Neutrophil (primary cell): ENCODE measurements around the gene CABYR.

Experiments
- H3K27ac ChIP-seq: fragments of 200-600 bp; sonication (generic); 2 replicates; pipeline ENCODE4 v1.5.1; 2016; ENCODE audit warnings: mild to moderate bottlenecking, moderate library complexity
- H3K27me3 ChIP-seq: fragments of 200-600 bp; sonication (generic); 2 replicates; pipeline ENCODE4 v1.6.0; 2016; ENCODE audit warnings: mild to moderate bottlenecking
- H3K36me3 ChIP-seq: fragments of 200-600 bp; sonication (generic); 2 replicates; pipeline ENCODE4 v1.5.1; 2017
- H3K4me1 ChIP-seq, 2 experiments: fragments of 200-600 bp in 1 of 2; sonication (generic) in 1 of 2; 1 replicate in 1 of 2; 2 replicates in 1 of 2; pipeline versions ENCODE4 v1.5.1 to v1.6.1; 2013 to 2016; ENCODE audit warnings: low read depth in 1 of 2, low read length in 1 of 2, mild to moderate bottlenecking in 1 of 2, moderate library complexity in 1 of 2; ENCODE audit not compliant: control insufficient read depth in 1 of 2, insufficient read depth in 1 of 2
- H3K4me3 ChIP-seq, 2 experiments: fragments of 200-600 bp in 1 of 2; sonication (generic) in 1 of 2; 1 replicate in 1 of 2; 2 replicates in 1 of 2; pipeline ENCODE4 v1.5.1; 2013 to 2016; ENCODE audit warnings: low read depth in 1 of 2, low read length in 1 of 2, mild to moderate bottlenecking in 1 of 2, moderate library complexity in 1 of 2
- H3K9me3 ChIP-seq: fragments of 200-600 bp; sonication (generic); 2 replicates; pipeline ENCODE4 v1.5.1; 2016
- TF ChIP-seq, protein P1 (sequence below): fragments of 200-600 bp; sonication (generic); IDR thresholded peaks from 2 replicates; pipeline ENCODE4 v1.5.1; 2016; ENCODE audit warnings: antibody characterized with exemption

CABYR gene

DNA sequence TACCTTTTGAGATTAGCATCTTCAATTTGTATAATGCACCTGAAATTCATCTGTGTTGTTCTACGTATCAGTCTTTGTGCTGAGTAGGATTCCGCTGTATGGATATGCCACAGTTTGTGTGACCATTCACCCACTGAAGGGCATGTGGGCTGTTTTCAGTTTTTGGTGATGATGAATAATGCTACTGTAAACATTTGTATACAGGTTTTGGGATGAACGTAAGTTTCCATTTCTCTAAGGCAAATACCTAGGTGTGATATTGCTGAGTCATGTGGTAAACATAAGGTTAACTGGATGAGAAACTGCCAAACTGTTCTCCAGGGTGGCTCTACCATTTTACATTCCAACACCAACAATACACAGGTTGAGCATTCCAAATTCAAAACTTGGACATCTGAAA, 35.1 kb downstream of the CABYR start:
- TF ChIP-seq, protein P1, sequence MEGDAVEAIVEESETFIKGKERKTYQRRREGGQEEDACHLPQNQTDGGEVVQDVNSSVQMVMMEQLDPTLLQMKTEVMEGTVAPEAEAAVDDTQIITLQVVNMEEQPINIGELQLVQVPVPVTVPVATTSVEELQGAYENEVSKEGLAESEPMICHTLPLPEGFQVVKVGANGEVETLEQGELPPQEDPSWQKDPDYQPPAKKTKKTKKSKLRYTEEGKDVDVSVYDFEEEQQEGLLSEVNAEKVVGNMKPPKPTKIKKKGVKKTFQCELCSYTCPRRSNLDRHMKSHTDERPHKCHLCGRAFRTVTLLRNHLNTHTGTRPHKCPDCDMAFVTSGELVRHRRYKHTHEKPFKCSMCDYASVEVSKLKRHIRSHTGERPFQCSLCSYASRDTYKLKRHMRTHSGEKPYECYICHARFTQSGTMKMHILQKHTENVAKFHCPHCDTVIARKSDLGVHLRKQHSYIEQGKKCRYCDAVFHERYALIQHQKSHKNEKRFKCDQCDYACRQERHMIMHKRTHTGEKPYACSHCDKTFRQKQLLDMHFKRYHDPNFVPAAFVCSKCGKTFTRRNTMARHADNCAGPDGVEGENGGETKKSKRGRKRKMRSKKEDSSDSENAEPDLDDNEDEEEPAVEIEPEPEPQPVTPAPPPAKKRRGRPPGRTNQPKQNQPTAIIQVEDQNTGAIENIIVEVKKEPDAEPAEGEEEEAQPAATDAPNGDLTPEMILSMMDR, result no peak
- Histone ChIP-seq H3K27me3 (no peaks in the 10 kb centered on the region), H3K9me3 (no peaks in the 10 kb centered on the region), H3K4me1 (no peaks in the 10 kb centered on the region), H3K36me3 (peaks cover 36% of the 10 kb centered on the region), H3K27ac (no peak overlapping the region), H3K4me3 (no peak overlapping the region)

DNA sequence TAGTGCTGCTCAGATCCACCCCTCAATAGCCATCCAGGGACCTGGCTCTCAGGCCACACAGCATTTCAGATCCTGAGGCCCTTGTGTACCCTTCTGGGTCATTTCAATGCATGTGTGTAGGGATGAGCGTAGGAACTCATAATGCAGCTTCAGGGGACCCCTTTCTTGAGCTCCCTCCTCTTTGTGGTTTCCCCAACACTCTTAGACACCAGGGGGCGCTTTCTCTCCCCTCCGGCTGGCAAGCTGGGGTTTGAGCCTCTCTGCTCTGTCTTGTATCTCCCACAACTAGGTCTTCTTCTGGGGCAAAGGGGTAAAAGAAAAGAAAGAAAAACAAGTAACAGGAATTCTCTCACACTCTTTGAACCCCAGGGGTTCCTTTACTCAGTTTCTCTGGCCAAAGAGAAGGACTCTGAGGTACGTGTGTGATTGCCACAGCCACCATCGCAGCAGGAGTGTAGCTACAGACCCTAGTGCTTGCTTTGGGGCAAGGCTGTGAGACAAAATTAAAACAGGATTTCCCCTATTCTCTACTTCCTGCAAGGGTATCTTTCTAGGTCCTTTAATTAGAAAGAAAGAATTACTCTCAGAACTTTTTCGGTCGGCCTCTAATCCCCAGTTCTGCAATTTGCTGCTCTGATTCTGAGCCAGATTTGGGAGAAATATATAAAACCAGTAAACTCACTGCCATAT, 38.0 kb downstream of the CABYR start:
- Histone ChIP-seq H3K4me1 (no peaks in the 10 kb centered on the region), H3K27ac (no peak overlapping the region), H3K27me3 (no peaks in the 10 kb centered on the region), H3K36me3 (peaks cover 48% of the 10 kb centered on the region), H3K9me3 (no peaks in the 10 kb centered on the region), H3K4me3 (no peak overlapping the region)
- TF ChIP-seq, protein P1, result no peak

DNA sequence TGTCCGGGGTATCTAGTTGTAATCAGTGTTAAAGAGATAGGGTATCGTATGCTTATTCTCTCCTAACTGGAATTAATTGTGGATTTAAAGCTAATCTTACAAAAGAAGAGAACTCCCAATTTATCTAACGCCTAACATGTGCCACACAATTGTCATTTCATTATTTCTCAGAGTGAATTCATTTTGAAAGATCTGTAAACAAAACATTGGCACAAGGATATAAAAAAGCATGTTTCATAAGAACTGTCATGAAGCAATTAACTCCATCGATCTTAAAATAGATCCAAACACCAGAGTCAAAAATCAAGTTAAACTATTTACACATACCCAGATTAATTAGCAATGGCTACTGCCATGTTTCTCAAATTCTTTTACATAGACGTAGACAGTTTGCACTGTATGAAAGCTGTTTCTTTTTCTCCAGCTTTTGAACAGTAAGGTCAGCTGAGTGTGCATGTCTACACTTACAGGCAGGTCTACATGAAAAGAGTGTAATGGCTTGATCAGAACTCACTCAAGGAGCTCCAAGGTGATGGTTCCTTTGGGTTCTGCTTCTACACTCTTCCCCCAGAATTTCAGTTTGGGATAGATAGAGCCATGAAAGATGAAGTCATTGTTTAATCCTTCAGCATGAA, 38.8 kb downstream of the CABYR start:
- Histone ChIP-seq H3K4me1 (no peaks in the 10 kb centered on the region), H3K36me3 (peaks cover 51% of the 10 kb centered on the region), H3K4me3 (no peak overlapping the region), H3K27me3 (no peaks in the 10 kb centered on the region), H3K27ac (no peak overlapping the region), H3K9me3 (no peaks in the 10 kb centered on the region)
- TF ChIP-seq, protein P1, result no peak

DNA sequence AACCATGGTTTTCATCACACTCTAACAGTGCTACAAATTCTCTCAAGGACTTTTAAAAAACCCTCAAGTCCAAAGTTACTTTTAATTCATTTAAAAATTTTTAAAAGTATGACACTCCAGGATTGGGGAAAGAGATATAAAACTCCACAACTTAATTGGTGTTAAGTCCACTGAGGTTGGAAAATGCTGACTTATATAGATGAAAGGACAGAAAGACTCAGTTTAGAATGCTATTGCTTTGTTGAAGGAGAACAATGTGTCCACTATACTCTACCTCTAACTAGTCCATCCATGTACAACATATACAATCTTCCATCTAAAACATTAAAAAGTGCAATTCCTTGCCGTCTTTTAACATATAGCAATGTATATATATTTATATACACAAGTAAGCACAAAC, 41.2 kb downstream of the CABYR start:
- peaks cover 41% of the 10 kb centered on the region for H3K36me3 ChIP-seq
- no peak overlapping the region for H3K4me3 ChIP-seq
- TF ChIP-seq, protein P1, result no peak
- H3K4me1 ChIP-seq, result no peaks in the 10 kb centered on the region
- no peaks in the 10 kb centered on the region for H3K9me3 ChIP-seq
- H3K27ac ChIP-seq, result no peak overlapping the region
- no peaks in the 10 kb centered on the region for H3K27me3 ChIP-seq

DNA sequence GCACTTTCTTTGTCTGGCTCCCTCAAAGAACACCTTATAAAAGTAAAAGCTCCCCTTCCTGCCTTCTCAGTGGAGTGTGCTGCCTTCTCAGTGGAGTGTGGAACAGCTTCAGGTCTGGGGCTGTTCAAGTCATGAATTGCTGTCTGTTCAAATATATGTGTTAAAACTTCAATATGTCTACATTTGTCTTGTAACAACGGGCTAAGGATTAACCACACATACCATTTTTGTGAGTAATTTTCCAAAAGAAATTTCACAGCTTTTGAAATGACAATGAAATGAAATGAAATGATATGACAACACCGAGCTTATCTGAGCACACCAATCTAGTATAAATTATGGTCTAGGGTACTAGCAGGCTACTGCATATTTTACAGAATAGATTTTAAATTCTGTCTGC, 42.9 kb downstream of the CABYR start:
- Histone ChIP-seq H3K4me3 (no peak overlapping the region), H3K27me3 (no peaks in the 10 kb centered on the region), H3K36me3 (peaks cover 47% of the 10 kb centered on the region), H3K27ac (no peak overlapping the region), H3K9me3 (no peaks in the 10 kb centered on the region), H3K4me1 (peaks cover 0 to under 1% of the 10 kb centered on the region in 2 experiments)
- TF ChIP-seq, protein P1, result no peak
